ENCODE results near the gene BMPR2. TPM values are rescaled to one million over a fixed set of nuclear protein-coding genes. Genes with fewer than 3 reads are reported as not detected.

The BMPR2 gene
- total and polyA plus RNA-seq, 2 donors (not counting 1 experiment from before 2014, with no cell fraction given): 3.1 to 24.6 TPM

GRCh38 chr2:202408546-202409140 lies 32.5 kb downstream of the BMPR2 start:
- Histone ChIP-seq H4K20me1 (ENCODE audit: control insufficient read depth, insufficient read depth, low read length, poor library complexity, severe bottlenecking) (peaks cover 14% of the 10 kb centered on the region), H3K9ac (ENCODE audit: low read length) (no peak overlapping the region), H3K79me2 (ENCODE audit: control insufficient read depth, insufficient read depth, low read length) (peaks cover 14% of the 10 kb centered on the region), H3K27ac (ENCODE audit: low read length in 2 of 2) (no peak overlapping the region), H3K4me2 (replicated peaks; ENCODE audit: low read depth, low read length, poor library complexity, severe bottlenecking) (no peak overlapping the region), H3K36me3 (replicated peaks in 1 of 2; ENCODE audit: control extremely low read depth in 1 of 2, control insufficient read depth in 1 of 2, extremely low read depth in 1 of 2, insufficient read depth in 2 of 2, low read length in 1 of 2) (no peaks in the 10 kb centered on the region), H3K9me3 (ENCODE audit: control extremely low read depth in 1 of 3, control insufficient read depth in 2 of 3, insufficient read depth in 1 of 3, low read length in 2 of 3) (peaks cover 0 to 1% (median 0%) of the 10 kb centered on the region in 3 donors), H2AFZ (ENCODE audit: insufficient read depth, low read depth, low read length, poor library complexity, severe bottlenecking) (no peak overlapping the region), H3K27me3 (replicated peaks in 1 of 4; ENCODE audit: control extremely low read depth in 1 of 4, control insufficient read depth in 3 of 4, insufficient read depth in 4 of 4, low read length in 3 of 4) (no peaks in the 10 kb centered on the region), H3K4me3 (ENCODE audit: control extremely low read depth in 1 of 5, extremely low read depth in 1 of 5, insufficient read depth in 1 of 5, low read depth in 2 of 5, low read length in 4 of 5) (no peak overlapping the region), H3K4me1 (ENCODE audit: control insufficient read depth in 2 of 2, insufficient read depth in 2 of 2, low read length in 2 of 2) (no peaks in the 10 kb centered on the region)
- Mint-ChIP-seq H3K4me1 (peaks cover 7% of the 10 kb centered on the region), H3K27me3 (no peaks in the 10 kb centered on the region), H3K4me3 (no peak overlapping the region), H3K9me3 (ENCODE audit: insufficient read depth) (no peaks in the 10 kb centered on the region), H3K27ac (no peak overlapping the region)
- CTCF ChIA-PET: no interaction called here
- TF ChIP-seq EZH2 (IDR thresholded peaks at IDR 0.05; ENCODE audit: borderline replicate concordance, insufficient read depth, low read depth, low read length, poor library complexity, severe bottlenecking) (no peak), CTCF (IDR thresholded peaks at IDR 0.05) (no peak)
- ATAC-seq (ENCODE audit: low read depth): no peak
- WGBS (ENCODE audit: insufficient coverage): 100% methylated on average over 3 of the region's 6 CpGs
- DNase-seq: no peak
- intact Hi-C loops (cut with micrococcal nuclease): no loop called here
- POLR2A ChIA-PET: no interaction called here

GRCh38 chr2:202410092-202410491 lies 34.0 kb downstream of the BMPR2 start:
- no peak overlapping the region for H3K4me3 Mint-ChIP-seq
- Histone ChIP-seq H3K4me1 (ENCODE audit: control insufficient read depth in 2 of 2, insufficient read depth in 2 of 2, low read length in 2 of 2) (no peaks in the 10 kb centered on the region), H3K4me2 (replicated peaks; ENCODE audit: low read depth, low read length, poor library complexity, severe bottlenecking) (no peak overlapping the region), H3K9me3 (ENCODE audit: control extremely low read depth in 1 of 3, control insufficient read depth in 2 of 3, insufficient read depth in 1 of 3, low read length in 2 of 3) (peaks cover 0 to 1% (median 0%) of the 10 kb centered on the region in 3 donors), H3K27ac (ENCODE audit: low read length in 2 of 2) (no peak overlapping the region), H3K27me3 (replicated peaks in 1 of 4; ENCODE audit: control extremely low read depth in 1 of 4, control insufficient read depth in 3 of 4, insufficient read depth in 4 of 4, low read length in 3 of 4) (no peaks in the 10 kb centered on the region), H3K36me3 (replicated peaks in 1 of 2; ENCODE audit: control extremely low read depth in 1 of 2, control insufficient read depth in 1 of 2, extremely low read depth in 1 of 2, insufficient read depth in 2 of 2, low read length in 1 of 2) (no peaks in the 10 kb centered on the region), H2AFZ (ENCODE audit: insufficient read depth, low read depth, low read length, poor library complexity, severe bottlenecking) (no peak overlapping the region), H3K9ac (ENCODE audit: low read length) (no peak overlapping the region), H3K4me3 (ENCODE audit: control extremely low read depth in 1 of 5, extremely low read depth in 1 of 5, insufficient read depth in 1 of 5, low read depth in 2 of 5, low read length in 4 of 5) (no peak overlapping the region), H4K20me1 (ENCODE audit: control insufficient read depth, insufficient read depth, low read length, poor library complexity, severe bottlenecking) (peaks cover 11% of the 10 kb centered on the region), H3K79me2 (ENCODE audit: control insufficient read depth, insufficient read depth, low read length) (peaks cover 5% of the 10 kb centered on the region)
- H3K4me1 Mint-ChIP-seq: peaks cover 7% of the 10 kb centered on the region
- CTCF ChIA-PET: no interaction called here
- 100% methylated on average over 1 of the region's 5 CpGs for WGBS (ENCODE audit: insufficient coverage)
- intact Hi-C loops (cut with micrococcal nuclease): no loop called here
- ATAC-seq (ENCODE audit: low read depth) (no peak), DNase-seq (no peak)
- POLR2A ChIA-PET: no interaction called here
- no peaks in the 10 kb centered on the region for H3K27me3 Mint-ChIP-seq
- no peaks in the 10 kb centered on the region for H3K9me3 Mint-ChIP-seq (ENCODE audit: insufficient read depth)
- TF ChIP-seq EZH2 (IDR thresholded peaks at IDR 0.05; ENCODE audit: borderline replicate concordance, insufficient read depth, low read depth, low read length, poor library complexity, severe bottlenecking): no peak
- no peak for TF ChIP-seq CTCF (IDR thresholded peaks at IDR 0.05)
- no peak overlapping the region for H3K27ac Mint-ChIP-seq
